RPMI8226 (cell line): ENCODE measurements around the gene JPH2.

ENCODE experiments used
- DNase-seq: peaks from one replicate; pipeline ENCODE4 v3.0.0-alpha.2; 2015

JPH2 gene

DNA sequence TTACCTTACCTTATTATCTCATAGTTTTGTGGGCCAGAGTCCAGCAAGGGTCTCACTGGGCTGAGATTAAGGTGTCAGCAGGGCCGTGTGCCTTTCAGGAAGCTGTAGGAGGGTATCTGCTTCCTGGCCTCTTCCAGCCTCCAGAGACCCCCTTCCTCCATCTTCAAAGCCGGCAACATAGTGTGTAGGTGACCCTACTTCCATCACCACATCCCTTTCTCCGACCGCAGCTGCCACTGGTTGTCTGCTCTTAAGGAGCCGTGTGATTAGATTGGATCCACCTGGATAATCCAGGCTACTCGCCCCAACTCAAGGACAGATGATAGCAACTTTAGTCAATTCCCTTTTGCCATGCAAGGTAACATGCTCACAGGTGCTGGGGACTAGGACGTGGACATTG lies 91.2 kb downstream of the JPH2 start:
- no peak for DNase-seq

DNA sequence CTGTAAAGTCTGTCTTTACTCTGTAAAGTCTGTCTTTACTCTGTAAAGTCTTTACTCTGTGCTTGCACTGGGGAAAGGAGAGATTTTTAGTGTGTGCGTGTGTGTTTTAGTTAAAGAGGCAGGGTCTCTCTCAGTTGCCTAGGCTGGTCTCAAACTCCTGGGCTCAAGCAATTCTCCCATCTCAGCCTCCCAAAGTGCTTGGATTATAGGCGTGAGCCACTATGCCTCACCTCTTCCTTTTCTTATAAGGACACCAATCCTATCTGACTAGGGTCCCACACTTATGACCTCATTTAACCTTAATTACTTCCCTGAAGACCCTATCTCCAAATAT lies 93.8 kb downstream of the JPH2 start:
- no peak for DNase-seq

DNA sequence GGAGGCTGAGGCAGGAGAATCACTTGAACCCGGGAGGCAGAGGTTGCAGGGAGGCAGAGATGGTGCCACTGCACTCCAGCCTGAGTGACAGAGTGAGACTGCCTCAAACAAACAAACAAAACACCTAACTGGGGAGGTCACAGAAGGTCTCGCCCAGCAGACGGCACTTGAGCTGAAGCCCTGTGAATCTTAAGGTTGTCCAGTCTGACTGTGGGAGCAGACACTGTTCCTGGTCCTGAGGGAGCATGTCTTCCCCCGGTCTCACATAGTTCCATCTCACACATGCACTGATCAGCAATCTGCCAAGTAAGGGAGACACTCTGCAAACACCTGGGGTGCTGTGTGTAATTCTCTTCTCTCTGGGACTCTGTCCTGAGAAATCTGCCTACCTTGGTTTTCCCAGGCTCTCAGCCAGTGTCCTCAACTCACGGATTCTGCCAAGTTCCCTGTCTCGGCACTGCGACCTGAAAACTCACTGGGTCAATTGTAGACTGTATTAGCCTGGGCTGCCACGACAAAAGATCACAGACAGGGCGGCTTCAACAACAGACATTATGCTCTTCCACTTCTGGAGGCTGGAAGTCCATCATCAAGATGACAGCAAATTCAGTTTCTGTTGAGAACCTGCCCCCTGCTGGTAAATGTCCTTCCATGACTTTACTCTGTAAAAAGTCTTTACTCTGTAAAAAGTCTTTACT lies 94.3 kb downstream of the JPH2 start:
- DNase-seq: peak; percentile 65

DNA sequence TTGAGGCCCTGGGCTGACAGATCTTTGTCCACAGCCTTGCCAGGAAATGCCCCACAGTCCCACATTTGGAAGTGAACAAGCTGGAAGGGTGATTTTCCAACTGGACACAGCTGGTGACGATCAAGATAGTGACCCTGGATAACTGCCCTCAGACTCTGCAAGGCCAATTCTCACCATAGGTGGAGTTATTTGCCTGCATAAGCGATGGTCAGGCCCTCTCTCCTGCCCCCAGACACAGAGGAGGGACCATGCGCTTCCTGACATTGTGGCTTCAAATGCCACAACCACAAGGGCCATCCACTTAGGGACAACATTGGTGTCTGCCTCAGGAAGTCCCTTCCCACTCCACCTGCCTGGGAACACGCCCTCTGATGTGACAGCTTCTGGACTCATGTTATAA lies 96.0 kb downstream of the JPH2 start:
- DNase-seq: no peak

DNA sequence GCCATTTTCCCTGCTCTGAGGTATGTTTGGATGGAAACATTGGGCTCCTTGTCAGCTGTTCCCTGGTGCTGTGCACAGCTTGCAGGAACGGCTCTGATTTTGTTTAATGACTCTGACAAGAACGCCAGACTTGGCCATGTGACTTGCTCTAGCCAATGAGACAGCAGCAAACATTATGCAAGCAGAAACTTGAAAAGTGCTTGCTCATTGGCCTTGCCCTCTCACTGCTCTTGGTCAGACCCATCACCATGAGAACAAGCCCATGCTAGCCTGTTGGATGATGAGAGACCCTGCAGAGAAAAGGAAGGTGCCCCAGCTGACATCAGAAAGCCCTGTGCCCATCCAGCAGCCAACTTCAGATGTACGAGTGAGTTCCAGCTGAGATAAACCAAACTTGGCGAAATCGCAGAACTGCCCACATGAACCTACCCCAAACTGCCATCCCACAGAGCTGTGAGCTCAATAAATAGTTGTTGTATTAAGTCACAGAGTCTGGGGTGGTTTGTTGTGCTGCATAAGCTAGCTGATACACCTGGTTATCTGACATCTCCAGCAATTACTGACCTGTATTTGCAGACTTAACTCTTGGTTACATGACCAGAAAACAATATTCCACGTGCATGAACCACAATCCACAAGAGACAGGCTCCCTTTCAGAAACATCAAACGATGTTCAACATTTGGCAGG lies 96.9 kb downstream of the JPH2 start:
- peak; percentile 53 for DNase-seq

DNA sequence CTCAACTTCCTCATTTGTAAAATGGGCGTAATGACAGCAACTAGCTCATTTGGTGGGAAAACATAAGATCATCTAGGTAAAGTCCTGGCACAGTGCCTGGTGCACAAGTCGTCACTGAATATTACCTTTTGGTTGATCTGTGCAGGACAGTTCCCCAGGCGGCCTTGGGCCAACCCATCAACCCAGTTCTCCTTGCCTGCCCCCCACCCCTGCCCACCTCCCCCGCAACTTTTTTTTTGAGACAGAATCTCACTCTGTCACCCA lies 99.2 kb downstream of the JPH2 start:
- DNase-seq: no peak

DNA sequence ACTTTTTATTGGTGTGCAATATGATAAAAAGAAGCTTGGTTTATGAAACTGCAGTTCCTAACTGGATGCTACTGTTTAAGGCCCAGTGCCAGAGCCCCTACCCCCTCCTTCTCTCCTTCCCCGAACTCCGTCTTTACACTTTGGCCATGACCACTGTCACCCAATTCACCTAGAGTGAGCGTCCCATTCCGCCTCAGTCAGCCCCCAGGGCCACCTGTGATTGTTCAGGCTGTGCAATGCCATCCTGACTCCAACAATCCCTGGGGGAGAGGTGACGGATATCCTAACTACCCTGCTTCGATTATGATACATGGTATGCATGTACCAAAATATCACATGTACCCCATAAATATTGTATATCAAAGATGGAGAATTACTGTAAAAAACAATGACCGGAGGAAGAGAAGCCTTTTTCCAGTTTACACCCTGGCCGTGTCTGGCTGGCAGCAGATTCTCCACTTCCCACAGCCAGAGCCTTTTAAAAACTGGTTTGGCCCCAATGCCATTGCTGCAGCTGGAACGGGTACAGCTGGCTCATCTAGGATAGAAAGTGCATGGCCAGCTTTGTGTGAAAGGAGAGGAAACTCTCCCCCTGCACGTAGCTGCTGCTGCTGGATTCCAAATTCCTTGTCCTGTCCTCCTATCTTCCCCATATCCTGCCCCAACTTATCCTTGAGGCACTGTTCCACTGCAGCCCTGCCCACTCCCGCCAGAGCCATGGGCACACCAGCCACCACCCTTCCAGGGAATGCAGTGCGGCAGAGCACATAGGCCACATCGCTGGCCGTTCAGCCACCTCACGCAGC lies 99.7 kb downstream of the JPH2 start:
- no peak for DNase-seq

DNA sequence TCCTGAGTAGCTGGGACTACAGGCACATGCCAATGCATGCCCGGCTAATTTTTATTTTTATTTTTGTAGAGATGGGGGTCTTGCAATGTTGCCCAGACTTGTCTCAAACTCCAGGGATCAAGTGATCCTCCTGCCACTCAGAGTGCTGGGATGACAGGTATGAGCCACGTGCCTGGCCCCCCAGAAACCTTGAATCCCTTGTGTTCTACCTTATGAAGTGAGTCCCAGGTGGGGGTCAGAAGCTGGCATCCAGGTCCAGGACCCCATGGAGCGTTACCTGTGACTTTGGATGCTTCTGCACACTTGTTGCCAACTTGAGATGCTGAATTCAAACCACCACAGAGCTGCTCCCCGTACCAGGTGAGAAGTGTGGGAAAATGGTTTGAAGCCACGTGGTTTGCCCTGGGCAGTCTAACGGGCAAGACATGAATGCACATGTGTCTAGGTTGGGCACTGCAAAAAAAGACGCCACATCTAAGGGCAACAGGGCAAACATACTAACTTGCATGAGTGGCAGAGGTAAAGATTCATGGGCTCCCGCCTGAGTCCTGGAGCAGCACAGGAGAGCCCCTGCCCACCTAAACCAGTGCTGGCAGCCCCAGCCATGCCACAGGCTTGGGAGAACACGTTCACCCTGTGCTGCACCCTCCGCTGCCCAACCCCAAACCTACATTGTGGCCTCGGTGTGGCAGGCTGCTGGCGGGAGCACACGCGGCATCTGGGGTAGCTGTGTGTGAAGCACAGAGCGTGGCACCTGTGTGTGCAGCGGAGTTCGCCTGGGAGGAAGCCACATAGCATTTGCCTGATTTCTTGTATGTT lies 101.2 kb downstream of the JPH2 start:
- no peak for DNase-seq

DNA sequence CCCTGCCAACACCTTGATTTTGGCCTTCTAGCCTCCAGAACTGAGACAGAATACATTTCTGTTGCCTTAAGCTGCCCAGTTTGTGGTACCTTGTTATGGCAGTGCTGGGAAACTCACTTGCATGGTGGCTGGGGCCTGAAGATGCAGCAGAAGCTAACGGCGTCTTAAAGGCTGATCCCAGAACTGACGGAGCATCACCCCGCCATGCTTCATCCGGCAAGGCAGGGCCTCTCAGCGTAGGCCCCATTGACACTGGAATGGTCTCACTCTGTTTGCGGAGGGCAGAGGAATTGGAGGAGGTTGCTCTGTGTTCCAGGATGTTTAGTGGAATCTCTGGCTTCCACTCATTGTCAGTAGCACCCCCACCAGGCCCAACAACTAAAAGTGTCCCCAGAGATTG lies 102.1 kb downstream of the JPH2 start:
- no peak for DNase-seq

DNA sequence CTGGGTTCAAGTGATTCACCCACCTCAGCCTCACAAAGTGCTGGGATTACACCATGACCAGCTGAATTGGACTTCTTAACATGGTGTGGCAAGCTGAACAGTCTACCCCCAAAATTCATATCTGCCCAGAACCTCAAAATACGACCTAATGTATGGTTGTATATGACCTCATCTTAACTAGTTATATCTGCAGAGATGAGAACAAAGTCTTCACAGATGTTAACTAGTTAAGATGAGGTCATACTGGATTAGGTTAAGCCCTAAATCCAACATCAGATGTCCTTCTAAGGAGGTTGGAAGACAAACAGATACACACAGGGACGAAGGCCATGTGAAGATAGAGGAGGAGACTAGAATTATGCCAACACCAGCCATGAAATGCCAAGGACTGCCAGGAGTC lies 102.5 kb downstream of the JPH2 start:
- DNase-seq: no peak

DNA sequence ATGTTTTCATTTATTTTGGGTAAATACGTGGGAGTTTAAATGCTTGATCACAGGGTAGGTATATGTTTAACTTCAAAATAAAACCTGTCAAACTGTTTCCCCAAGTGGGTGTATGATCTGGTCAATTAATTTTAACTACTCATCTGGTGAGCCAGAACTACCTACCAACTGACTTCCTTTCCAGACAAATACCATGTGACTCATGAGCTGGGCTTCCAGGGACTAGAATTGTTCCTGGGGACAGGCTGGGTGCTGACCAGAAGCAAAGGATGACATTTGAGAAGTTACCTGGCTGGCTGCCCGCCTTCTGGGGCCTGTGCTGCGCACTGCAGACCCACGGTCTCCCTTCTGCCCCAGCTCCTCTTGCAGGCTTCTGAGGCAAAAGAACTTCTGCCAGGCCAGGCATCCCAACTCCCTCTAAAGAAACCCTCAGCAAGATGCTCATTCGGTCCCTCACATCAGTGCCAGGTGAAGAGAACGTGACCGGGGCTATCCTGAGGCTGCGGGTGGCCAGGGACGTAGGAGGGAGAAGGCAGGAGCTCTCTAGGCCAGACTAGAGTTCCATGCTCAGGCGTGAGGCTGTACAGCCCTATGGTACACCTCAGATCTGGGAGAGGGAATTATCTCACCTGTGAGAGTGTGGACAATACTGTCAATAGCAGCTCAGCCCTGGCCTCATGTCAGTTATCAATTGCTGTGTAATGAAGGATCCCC lies 103.6 kb downstream of the JPH2 start:
- no peak for DNase-seq

DNA sequence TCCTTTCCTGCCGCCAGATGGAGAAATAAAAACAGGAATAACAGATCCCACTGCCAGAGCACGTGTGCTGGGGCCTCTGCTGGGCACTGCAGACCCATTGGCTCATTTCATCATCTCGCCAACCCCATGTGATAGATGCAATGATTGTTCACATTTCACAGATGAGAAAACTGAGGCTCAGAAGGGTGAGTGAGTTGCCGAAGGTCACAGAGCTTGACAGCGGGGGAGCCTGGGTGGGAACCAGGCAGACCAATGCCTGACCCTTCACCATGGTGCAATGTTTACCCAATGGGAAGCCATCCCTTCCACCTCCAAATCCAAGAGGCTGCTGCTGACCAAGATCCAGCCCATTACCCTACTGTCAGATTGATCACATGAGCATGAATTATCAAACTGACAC lies 105.1 kb downstream of the JPH2 start:
- DNase-seq: no peak

DNA sequence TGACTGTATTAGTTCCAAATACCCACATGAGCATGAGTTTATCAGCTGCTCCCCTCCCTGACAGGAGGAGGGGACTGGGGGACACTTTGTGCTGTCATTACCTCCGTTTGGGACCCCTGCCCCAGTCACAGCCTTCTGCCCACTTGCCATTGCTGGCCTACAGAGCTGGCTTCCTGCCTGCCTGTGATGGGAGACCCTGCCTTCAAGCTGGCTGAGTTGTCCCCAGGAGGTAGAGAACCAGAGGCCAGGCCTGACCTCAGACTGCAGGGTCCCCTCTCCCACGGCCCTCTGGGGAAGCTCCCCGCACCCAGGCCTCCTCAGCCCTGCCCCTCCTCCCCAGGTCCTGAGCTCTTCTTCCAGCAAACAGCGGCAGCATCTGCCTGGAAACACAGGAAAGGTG lies 105.5 kb downstream of the JPH2 start:
- DNase-seq: no peak

DNA sequence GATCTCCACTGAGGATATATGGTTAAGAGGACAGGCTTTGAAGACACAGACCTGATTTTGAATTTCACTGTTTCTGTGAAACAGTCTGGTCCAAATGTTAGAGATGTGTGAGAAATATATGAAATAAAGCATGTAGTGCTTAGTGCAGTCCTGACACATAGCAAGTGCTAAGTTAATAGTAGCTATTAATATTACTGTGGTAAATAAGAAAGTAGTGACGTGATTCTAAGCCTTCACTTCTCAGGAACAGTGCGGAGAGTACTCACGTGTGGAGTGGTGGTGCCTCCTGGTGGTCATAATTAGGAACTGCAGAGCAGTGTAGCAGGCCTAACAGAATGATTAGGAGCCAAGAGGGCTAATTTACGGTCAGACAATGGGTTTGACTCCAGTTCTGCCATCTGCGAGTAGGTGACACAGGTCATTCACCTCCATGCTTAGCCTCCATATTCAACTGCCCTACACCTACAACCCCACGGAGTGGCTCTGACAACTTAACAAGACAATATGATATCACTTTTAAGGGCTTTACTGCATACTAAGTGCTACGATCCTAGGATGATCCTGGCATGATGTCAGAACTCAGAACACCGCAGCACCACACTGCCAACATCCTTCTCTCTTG lies 106.2 kb downstream of the JPH2 start:
- DNase-seq: peak; percentile 82

DNA sequence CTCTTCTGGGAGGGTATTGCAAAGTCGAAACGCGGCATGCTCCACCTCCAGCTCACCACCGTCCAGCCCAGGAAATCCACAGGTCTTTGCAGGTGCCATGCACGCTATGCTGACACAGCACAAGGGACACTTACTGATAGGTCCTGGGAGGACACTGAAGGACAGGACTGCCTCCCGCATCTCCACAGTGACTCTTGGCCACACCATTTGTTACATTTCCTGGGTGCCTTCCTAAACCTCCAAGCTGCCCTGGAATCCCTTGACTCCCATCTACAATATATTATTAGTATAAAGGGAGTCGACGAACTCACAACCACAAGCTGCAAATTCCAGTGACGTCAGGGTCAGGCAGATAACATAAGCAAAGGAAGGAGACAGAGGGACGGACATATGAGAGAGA lies 106.9 kb downstream of the JPH2 start:
- peak; percentile 69 for DNase-seq

DNA sequence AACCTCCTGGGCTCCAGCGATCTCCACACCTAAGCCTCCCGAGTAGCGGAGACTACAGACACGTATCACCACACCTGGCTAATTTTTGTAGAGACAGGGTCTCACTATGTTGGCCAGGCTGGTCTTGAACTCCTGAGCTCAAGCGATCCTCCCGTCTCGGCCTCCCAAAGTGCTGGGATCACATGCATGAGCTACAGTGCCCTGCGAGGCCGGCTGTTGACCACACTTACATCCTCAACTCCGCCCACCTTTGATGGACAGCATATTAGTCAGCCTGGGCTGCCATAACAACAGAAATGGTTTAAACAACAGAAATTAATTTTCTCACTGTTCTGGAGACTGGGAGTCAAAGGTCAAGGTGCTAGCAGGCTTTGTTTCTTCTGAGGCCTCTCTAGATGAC lies 107.7 kb downstream of the JPH2 start:
- DNase-seq: no peak

DNA sequence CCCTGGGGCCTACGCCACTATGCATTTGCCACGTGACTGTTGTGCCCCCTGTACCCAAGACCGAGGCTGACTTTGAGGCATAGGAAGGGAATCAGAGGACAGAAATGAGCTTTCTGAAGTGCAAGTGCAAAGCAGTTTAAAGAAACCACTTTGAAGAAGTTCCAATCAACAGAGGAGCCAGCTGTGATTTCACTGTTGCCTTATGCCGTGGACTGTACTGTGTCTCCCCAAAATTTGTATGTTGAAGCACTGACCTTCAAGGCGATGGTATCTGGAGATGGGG lies 111.1 kb downstream of the JPH2 start:
- DNase-seq: no peak

DNA sequence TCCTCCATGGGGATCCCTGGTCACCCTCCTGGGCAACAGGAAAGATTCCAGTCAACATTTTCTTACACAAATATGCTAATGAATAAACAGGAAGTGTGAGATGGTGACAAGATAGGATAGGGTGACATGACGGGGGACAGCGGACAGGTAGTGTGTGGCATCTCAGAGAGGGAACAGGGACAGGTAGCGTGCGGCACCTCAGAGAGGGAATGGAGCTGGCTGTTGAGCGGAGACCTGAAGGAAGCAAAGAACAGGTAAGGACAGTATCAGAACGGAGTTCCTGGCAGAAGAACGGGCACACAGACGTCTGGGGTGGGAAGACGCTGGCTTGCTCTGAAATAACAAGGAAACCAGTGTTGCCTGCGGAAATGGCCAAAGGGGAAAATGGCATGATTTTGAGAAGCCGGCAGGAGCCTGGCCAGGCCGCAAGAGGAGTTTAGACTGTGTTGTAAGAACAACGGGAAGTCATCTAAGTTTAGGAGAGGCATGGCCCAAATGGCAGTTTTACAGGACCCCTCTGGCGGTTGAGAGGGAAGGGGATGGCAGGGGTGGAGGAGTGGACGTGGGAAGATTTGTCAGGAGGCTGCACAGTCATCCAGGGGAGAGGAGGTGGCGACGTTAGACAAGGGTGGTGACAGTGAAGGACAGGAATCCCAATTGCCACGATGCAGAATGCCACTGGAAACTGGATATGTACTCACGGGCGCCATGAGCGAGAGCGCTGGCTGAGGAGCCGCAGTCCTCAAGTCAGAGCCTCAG lies 111.6 kb downstream of the JPH2 start:
- DNase-seq: no peak

DNA sequence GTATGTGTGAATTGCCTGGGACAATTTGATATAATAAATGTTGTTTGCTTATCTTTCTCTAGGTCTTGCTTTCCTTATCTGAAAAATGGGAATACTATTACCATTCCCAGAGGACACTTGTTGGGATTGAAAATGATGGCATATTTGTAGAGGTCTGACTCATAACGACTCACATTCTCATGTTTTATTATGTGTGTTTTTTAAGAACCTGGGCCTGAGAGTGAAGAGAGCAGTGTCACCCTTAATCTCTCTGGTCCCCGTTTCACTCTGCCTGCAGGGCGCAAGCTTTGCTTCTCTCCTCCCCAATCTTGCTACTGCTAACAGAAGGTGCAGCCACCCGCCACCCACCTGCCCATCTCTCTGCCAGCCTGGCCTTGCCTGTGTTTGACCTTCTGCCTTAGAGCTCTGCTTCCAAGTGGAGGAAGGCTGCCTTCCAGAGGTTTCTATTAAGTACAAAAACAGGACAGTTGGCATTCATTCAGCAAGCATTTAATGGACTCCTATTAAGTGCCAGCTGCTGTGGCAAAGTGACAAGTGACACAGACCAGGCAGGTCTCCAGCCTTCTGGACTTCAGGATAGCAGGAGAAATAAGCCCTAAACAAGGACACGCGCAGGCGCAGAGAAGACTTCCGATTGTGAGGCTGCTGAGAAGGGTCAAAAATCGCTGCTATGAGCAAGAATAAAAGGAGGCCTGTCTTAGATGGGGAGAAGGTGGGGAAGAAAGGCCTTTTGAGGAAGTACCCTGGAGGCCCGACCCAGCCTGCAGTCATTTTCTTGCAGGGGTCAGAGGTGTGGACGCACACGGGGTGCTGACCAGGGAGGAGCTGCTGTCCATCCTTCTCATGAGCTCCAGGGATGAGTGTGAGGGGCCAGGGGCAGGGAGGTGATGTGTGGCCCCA lies 112.5 kb downstream of the JPH2 start:
- no peak for DNase-seq

DNA sequence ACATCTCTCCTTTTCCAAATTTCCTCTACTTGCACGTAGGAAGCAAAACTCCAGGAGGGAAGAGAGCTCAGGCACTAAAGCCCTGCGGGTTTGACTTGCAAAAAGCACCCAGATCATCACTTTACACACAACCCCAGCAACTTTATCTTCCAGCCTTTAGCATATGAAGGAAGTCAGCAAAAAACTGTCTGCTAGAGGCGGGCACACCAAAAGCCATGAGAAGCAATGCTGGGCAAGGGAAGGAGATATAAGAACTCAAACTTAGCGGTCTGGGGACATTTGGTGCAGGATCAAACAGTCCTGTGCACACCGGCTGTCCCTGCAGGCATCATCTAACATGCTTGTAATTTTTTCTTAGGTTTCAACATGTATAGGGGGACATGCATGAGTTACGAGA lies 113.3 kb downstream of the JPH2 start:
- DNase-seq: no peak
